Stimulated activated CD4-positive, alpha-beta T cell treated with anti-CD3 and anti-CD28 coated beads, Interleukin-2, amount 100 ng/mL, for 24 hours (primary cell): ENCODE results near the gene ZNF771.
A peak's percentile ranks its signal among the peaks of the same experiment; 100 is the strongest.
"Not testable (repeated sequence)": the region's sequence is repeated elsewhere in the genome, so short reads cannot be mapped to it uniquely, and the experiment has no call there.

Experiments used
- DNase-seq, 2 donors: peaks; one replicate each; pipeline ENCODE4 v3.0.0-alpha.2; 2020

The ZNF771 gene

GRCh38 chr16:30438835-30439234 is 31.4 kb downstream of the ZNF771 start:
- no peak for DNase-seq

GRCh38 chr16:30439720-30440348 is 32.4 kb downstream of the ZNF771 start:
- no peak for DNase-seq

GRCh38 chr16:30443631-30444030 is 36.2 kb downstream of the ZNF771 start:
- DNase-seq = no peak

DNA sequence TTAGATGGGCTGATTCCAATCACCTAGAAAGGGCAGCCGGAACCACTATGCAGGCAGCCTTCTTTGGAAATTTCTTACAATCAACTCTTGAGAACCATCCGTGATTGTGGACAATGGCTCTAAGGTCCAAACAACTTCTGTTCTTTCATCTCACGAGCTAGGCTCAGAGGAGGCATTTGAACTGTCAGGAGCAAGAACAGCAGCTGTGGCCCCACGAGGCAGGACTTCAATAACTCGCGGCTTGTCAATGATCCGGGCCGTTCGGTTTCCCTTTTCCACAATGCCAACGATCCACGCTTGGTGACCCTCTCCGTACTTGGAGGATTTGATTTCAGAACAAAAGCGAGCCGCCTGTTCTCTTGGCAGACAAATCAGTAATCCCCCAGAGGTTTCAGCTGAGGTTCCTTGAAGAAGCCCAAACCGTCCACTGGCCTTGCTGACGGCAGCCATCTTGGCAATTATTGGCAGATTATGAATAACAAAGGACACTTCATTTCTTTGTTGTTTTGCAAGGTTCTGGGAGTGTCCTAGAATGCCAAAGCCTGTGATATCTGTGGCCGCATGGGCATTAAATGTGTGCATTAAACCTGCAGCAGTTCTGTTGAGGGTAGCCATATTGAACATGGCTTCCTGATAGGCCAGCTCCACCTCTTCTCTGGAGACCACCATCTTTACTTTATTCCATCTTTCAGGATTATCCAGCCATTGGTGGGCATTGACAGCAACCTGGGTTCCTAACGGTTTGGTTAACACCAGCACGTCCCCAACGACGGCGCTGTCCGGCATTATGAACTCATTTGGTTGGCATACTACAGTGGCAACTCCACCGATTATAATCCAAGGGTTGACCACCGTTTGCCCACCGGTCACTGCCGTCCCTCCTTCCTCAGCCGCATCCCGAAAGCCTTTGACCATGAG is 37.1 kb downstream of the ZNF771 start:
- DNase-seq = no peak

DNA sequence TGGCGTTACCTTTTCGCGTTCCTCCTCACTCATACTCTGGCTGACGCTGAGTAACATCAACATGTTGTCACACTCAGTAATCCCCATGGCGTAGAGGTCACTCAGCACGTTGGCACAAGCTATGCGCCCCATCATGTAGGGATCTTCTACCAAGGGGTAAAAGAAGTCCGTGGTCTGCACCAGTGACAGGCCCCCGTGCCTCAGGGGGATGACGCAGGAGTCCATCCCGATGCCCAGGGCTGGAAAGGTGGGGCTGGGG is 37.7 kb downstream of the ZNF771 start:
- no peak for DNase-seq

DNA sequence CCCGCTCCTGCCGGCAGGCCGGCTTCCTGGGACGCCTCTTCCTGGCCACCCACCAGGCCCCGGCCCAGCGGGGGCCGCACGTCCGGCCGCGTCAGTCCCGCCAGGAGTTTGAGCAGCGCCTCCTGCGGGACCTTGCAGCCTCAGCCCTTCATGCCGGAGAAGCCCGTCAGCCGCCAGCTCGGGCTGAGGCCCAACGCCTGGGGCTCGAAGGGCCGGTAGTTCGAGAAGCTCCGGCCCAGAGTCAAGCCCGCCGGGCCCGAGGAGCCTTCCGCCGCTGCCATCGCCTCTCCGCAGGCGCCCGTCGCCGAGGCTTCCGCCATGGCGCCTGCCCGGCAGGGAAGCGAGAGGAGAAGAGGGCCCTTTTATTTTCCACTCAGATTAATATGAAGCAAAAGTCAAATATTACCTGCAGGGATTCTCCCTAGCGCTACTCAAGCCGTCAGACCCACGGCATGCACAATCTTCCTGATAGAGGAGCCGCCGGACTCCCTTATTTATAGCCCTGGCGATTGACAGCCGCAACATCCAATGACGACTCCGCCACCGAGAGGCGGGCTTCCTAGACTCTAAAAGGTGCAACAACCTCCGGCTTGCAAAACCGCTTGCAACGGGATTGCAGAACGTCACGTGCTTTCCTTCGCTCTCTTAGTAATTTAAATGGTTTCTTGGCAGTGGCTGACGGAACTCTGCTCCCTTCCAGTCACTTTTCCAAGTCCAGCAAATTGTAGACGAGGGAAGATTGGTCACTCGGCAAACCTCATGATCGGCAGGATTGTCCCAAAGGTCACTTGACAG is 38.2 kb downstream of the ZNF771 start, which contains the start of gene SEPHS2:
SEPHS2 (minus strand) TSS at position 467 of the 795 bp plus-strand sequence; CDS start at position 320, 147 bp downstream.
- peak; percentile 96 to 98 for DNase-seq

DNA sequence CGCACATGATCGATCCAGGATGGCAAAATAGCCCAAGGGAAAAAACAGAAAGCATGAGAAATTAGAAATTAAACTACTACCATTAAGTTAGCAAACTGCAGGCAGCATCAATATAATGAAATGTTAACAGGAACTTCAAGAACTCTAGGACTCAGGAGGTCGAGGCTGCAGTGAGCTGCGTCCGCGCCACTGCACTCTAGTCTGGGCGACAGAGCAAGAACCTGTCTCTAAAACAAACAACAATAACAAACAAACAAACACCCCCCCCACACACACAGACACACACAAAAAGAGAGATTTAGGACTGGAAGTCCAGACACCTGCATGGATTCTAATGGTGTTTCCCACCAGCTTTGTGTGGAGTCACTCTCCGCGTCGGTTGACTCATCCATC is 38.8 kb downstream of the ZNF771 start:
- no peak for DNase-seq

- no peak for DNase-seq
Observed at GRCh38 chr16:30447512-30448226, 40.3 kb downstream of the ZNF771 start.

DNA sequence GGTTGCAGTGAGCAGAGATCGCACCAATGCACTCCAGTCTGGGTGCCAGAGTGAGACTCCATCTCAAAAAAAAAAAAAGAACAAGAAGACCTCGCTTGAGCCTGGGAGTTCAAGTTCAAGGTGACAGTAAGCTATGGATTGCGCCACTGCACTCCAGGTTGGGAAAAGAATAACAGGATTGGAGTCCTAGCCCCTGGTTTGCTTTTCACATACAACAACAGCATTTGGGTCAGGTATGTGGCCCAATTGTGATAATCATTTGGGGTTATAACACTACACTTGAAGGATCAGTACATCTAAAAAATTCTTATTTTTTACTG is 41.7 kb downstream of the ZNF771 start:
- DNase-seq = no peak

- not testable (repeated sequence) for DNase-seq
Observed at GRCh38 chr16:30452709-30453580, 45.5 kb downstream of the ZNF771 start.

DNA sequence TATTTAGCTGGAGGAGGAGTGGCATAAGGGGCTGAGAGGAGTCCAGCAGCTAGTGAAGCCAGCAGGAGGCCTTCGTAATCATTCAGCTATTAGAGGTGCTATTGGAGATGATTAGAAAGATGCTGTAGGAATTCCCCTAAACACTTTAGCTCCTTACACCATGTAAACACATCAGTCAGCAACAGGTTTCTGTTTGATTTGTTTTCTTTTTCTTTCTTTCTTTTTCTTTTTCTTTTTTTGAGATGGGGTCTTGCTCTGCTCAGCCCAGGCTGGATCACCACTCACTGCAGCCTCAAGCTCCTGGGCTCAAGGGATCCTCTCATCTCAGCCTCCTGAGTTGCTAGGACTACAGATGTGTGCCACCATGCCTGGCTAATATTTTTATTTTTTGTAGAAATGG is 48.9 kb downstream of the ZNF771 start:
- no peak for DNase-seq

DNA sequence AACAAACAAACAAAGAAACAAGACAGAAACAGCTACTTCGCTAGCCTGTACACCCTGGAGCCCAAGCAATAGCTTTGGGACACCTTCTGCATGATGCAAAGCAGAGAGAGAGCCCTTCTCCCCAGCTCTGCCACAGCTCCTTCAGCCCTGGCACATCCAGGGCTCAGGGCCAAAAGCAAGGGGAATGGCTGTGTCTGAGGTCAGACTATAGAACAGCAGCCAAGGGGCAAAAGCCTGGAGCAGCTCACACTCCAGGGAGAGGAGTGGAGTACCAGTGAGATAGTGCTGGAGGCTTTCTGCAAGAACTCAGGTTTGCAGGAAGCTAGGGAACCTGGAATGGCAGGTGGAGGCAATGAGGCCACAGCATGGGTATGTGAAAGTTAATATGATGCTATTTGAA is 49.9 kb downstream of the ZNF771 start:
- no peak for DNase-seq

DNA sequence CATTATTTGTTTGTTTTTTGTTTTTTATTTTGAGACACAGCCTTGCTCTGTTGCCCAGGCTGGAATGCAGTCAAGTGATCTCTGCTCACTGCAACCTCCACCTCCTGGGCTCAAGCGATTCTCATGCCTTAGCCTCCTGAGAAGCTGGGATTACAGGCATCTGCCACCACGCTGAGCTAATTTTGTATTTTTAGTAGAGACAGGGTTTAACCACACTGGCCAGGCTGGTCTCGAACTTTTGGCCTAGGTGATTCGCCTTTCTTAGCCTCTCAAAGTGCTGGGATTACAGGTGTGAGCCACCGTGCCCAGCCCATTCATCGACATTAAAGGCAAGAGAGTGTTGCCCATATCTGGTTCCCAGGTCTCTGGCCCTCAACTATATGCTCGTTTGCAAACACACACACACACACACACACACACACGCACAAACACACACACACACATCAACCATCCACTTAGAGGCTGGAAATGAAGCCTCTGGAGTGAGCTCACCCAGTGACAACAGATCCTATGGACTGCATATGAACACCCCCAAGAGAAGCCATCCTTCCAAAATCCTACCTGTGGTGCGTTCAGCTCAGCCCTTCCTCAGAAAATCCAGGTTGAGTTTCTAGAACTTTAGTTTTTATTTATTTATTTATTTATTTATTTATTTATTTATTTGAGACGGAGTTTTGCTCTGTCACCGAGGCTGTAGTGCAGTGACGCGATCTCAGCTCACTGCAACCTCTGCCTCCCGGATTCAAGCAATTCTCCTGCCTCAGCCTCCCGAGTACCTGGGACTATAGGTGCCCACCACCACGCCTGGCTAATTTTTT is 50.5 kb downstream of the ZNF771 start:
- DNase-seq = no peak

GRCh38 chr16:30458561-30459394 is 51.4 kb downstream of the ZNF771 start:
- DNase-seq = peak; percentile 87 to 89

DNA sequence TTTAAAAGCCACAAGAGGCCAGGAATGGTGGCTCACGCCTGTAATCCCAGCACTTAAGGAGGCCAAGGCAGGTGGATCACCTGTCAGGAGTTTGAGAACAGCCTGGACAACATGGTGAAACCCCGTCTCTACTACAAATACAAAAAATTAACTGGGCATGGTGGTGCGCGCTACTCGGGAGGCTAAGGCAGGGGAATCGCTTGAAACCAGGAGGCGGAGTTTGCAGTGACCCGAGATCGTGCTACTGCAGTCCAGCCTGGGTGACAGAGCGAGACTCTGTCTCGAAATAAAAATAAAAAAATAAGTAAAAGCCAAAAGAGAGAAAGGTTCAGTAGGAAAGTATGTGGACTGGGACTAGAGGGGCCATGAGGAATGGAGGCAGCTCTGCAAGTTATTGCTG is 52.0 kb downstream of the ZNF771 start:
- no peak for DNase-seq

DNA sequence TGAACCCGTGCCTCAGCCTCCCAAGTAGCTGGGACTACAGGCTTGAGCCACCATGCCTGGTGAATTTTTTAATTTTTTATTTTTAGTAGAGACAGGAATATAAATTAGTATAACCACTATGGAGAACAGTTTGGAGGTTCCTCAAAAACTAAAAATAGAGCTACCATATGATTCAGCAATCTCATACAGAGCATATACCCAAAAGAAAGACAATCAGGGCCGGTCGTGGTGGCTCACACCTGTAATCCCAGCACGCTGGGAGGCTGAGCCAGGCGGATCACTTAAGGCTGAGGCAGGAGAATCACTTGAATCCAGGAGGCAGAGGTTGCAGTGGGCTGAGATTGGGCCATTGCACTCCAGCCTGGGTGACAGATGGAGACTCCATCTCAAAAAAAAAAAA is 54.0 kb downstream of the ZNF771 start:
- DNase-seq = not testable (repeated sequence)

- DNase-seq = no peak
Observed at GRCh38 chr16:30464078-30464477, 56.7 kb downstream of the ZNF771 start.
